Activated naive CD4-positive, alpha-beta T cell treated with anti-CD3 and anti-CD28 coated beads for 36 hours (primary cell): ENCODE data around the gene CRYGA. TPM values are rescaled to one million over a fixed set of nuclear protein-coding genes. Genes with fewer than 3 reads are reported as not detected.
A peak's percentile ranks its signal among the peaks of the same experiment; 100 is the strongest.
"Not testable (repeated sequence)": the region's sequence is repeated elsewhere in the genome, so short reads cannot be mapped to it uniquely, and the experiment has no call there.

Experiments
- CTCF ChIA-PET: fragments of 350-600 bp; sonication (Branson Sonifier 250); formaldehyde crosslinking; loops from one replicate; lab custom pipeline; 2021; ENCODE audit warnings: antibody characterized with exemption; lab: Charles Lee
- DNase-seq: peaks from one replicate; pipeline ENCODE4 v3.0.0-alpha.2; 2020
- H3K27ac Mint-ChIP-seq: one replicate; pipeline ENCODE4 v1.8.0; 2021; ENCODE audit warnings: mild to moderate bottlenecking, mixed read lengths
- H3K27me3 Mint-ChIP-seq: one replicate; pipeline ENCODE4 v1.8.0; 2021; ENCODE audit warnings: low read depth, mixed read lengths
- H3K36me3 Mint-ChIP-seq: one replicate; pipeline ENCODE4 v1.8.0; 2021; ENCODE audit warnings: low read depth, mixed read lengths
- H3K4me1 Mint-ChIP-seq: one replicate; pipeline ENCODE4 v1.8.0; 2021; ENCODE audit warnings: low read depth, mixed read lengths
- H3K4me3 Mint-ChIP-seq: one replicate; pipeline ENCODE4 v1.8.0; 2021; ENCODE audit warnings: mild to moderate bottlenecking, moderate library complexity, mixed read lengths
- H3K9me3 Mint-ChIP-seq: one replicate; pipeline ENCODE4 v1.8.0; 2021; ENCODE audit warnings: mixed read lengths
- intact Hi-C: fragments of 100-400 bp; cut with micrococcal nuclease; formaldehyde crosslinking; loops from one replicate; pipeline ENCODE4 v1.15.1; 2023
- total RNA-seq, 2 experiments: library from RNA; stranded (reverse); gene quantifications; one replicate each; pipeline ENCODE4 v1.2.3, GENCODE V29; 2021

CRYGA gene
- total RNA-seq, 2 experiments from 2014 or later, result not detected

GRCh38 chr2:208134928-208135586 is 28.3 kb downstream of the CRYGA start:
- no peak overlapping the region for H3K27ac Mint-ChIP-seq
- peak; percentile 14 for DNase-seq
- intact Hi-C loops, result no loop called here
- H3K4me1 Mint-ChIP-seq, result peaks cover 11% of the 10 kb centered on the region
- H3K4me3 Mint-ChIP-seq, result no peak overlapping the region
- no peaks in the 10 kb centered on the region for H3K27me3 Mint-ChIP-seq
- peaks cover 8% of the 10 kb centered on the region for H3K9me3 Mint-ChIP-seq
- no peaks in the 10 kb centered on the region for H3K36me3 Mint-ChIP-seq
- CTCF ChIA-PET, result interaction anchor here (0.6 to 1.1 kb wide), 2 partner anchors 41 to 1392 kb away, joined by 4 read pairs; no protein-coding TSS in a partner anchor

GRCh38 chr2:208130712-208131110 is 32.7 kb downstream of the CRYGA start:
- DNase-seq, result no peak
- Mint-ChIP-seq H3K27ac (no peak overlapping the region), H3K4me1 (peaks cover 11% of the 10 kb centered on the region), H3K27me3 (peaks cover 7% of the 10 kb centered on the region), H3K4me3 (no peak overlapping the region), H3K36me3 (no peaks in the 10 kb centered on the region), H3K9me3 (no peaks in the 10 kb centered on the region)
- CTCF ChIA-PET, result no interaction called here
- intact Hi-C loops, result no loop called here

GRCh38 chr2:208129744-208130711 is 33.4 kb downstream of the CRYGA start, which contains the start of gene CRYGC:
Gene CRYGC (minus strand): TSS chr2:208129828. CDS start chr2:208129792, 36 bp downstream.
- Mint-ChIP-seq H3K9me3 (no peaks in the 10 kb centered on the region), H3K4me3 (no peak within 1 kb of the TSS), H3K4me1 (peaks cover 4% of the 10 kb centered on the region), H3K27ac (no peak within 1 kb of the TSS), H3K27me3 (peaks cover 12% of the 10 kb centered on the region), H3K36me3 (no peaks in the 10 kb centered on the region)
- intact Hi-C loops, result no loop called here
- no peak for DNase-seq
- CTCF ChIA-PET, result no interaction called here

- peaks cover 6% of the 10 kb centered on the region for H3K4me1 Mint-ChIP-seq
- H3K27me3 Mint-ChIP-seq, result peaks cover 24% of the 10 kb centered on the region
- H3K9me3 Mint-ChIP-seq, result no peaks in the 10 kb centered on the region
- no peak overlapping the region for H3K27ac Mint-ChIP-seq
- DNase-seq, result no peak
- intact Hi-C loops, result no loop called here
- H3K4me3 Mint-ChIP-seq, result no peak overlapping the region
- no peaks in the 10 kb centered on the region for H3K36me3 Mint-ChIP-seq
- CTCF ChIA-PET, result no interaction called here
Measured at GRCh38 chr2:208128136-208128535, 35.3 kb downstream of the CRYGA start.

GRCh38 chr2:208127090-208127489 is 36.3 kb downstream of the CRYGA start:
- peaks cover 6% of the 10 kb centered on the region for H3K4me1 Mint-ChIP-seq
- no peaks in the 10 kb centered on the region for H3K36me3 Mint-ChIP-seq
- no peak for DNase-seq
- CTCF ChIA-PET, result no interaction called here
- peaks cover 24% of the 10 kb centered on the region for H3K27me3 Mint-ChIP-seq
- H3K4me3 Mint-ChIP-seq, result no peak overlapping the region
- H3K27ac Mint-ChIP-seq, result no peak overlapping the region
- H3K9me3 Mint-ChIP-seq, result no peaks in the 10 kb centered on the region
- intact Hi-C loops, result no loop called here

GRCh38 chr2:208125251-208125650 is 38.1 kb downstream of the CRYGA start:
- H3K27ac Mint-ChIP-seq, result no peak overlapping the region
- CTCF ChIA-PET, result interaction anchor here (1.2 kb wide), 1 partner anchor 23 kb away, joined by 3 read pairs; no protein-coding TSS in a partner anchor
- peaks cover 29% of the 10 kb centered on the region for H3K27me3 Mint-ChIP-seq
- intact Hi-C loops, result no loop called here
- no peaks in the 10 kb centered on the region for H3K36me3 Mint-ChIP-seq
- DNase-seq, result no peak
- H3K9me3 Mint-ChIP-seq, result no peaks in the 10 kb centered on the region
- H3K4me3 Mint-ChIP-seq, result no peak overlapping the region
- peaks cover 6% of the 10 kb centered on the region for H3K4me1 Mint-ChIP-seq

GRCh38 chr2:208124013-208124715 is 39.2 kb downstream of the CRYGA start, which contains the start of gene CRYGD:
Gene CRYGD (minus strand): TSS chr2:208124524. CDS start chr2:208124473, 51 bp downstream.
- peak within 1 kb of the TSS; percentile 45 for H3K4me3 Mint-ChIP-seq
- H3K9me3 Mint-ChIP-seq, DNase-seq: not testable (repeated sequence)

GRCh38 chr2:208122248-208122647 is 41.1 kb downstream of the CRYGA start:
- no peak overlapping the region for H3K4me3 Mint-ChIP-seq

More at GRCh38 chr2:208124013-208124715, 39.2 kb downstream of the CRYGA start, which contains the start of gene CRYGD:
- peaks cover 29% of the 10 kb centered on the region for H3K27me3 Mint-ChIP-seq
- CTCF ChIA-PET, result interaction anchor here (1.2 kb wide), 1 partner anchor 22 kb away, joined by 3 read pairs; no protein-coding TSS in a partner anchor
- H3K4me1 Mint-ChIP-seq, intact Hi-C loops, H3K36me3 Mint-ChIP-seq, H3K27ac Mint-ChIP-seq: not testable (repeated sequence)

GRCh38 chr2:208118918-208119317 is 44.5 kb downstream of the CRYGA start:
- H3K36me3 Mint-ChIP-seq, result no peaks in the 10 kb centered on the region
- H3K4me3 Mint-ChIP-seq, result no peak overlapping the region
- no peak overlapping the region for H3K27ac Mint-ChIP-seq
- peaks cover 9% of the 10 kb centered on the region for H3K27me3 Mint-ChIP-seq
- H3K4me1 Mint-ChIP-seq, result peaks cover 2% of the 10 kb centered on the region
- no peak for DNase-seq
- no peaks in the 10 kb centered on the region for H3K9me3 Mint-ChIP-seq
- CTCF ChIA-PET, result interaction anchor here (0.6 kb wide), 1 partner anchor 346 kb away, joined by 5 read pairs; no protein-coding TSS in a partner anchor
- intact Hi-C loops, result no loop called here

More at GRCh38 chr2:208122248-208122647, 41.1 kb downstream of the CRYGA start:
- CTCF ChIA-PET, result interaction anchor here (0.9 kb wide), 1 partner anchor 53 kb away, joined by 4 read pairs; no protein-coding TSS in a partner anchor
- no peak for DNase-seq
- H3K27ac Mint-ChIP-seq, result no peak overlapping the region
- peaks cover 6% of the 10 kb centered on the region for H3K4me1 Mint-ChIP-seq
- no peaks in the 10 kb centered on the region for H3K36me3 Mint-ChIP-seq
- intact Hi-C loops, result no loop called here
- H3K9me3 Mint-ChIP-seq, result no peaks in the 10 kb centered on the region
- H3K27me3 Mint-ChIP-seq, result peaks cover 23% of the 10 kb centered on the region

- H3K9me3 Mint-ChIP-seq, intact Hi-C loops, H3K4me1 Mint-ChIP-seq, H3K36me3 Mint-ChIP-seq, DNase-seq, H3K27me3 Mint-ChIP-seq, H3K27ac Mint-ChIP-seq, H3K4me3 Mint-ChIP-seq: not testable (repeated sequence)
- CTCF ChIA-PET, result interaction anchor here (0.6 kb wide), 1 partner anchor 17 kb away, joined by 3 read pairs; no protein-coding TSS in a partner anchor
Measured at GRCh38 chr2:208117390-208117789, 46.0 kb downstream of the CRYGA start.

GRCh38 chr2:208112969-208113368 is 50.4 kb downstream of the CRYGA start:
- Mint-ChIP-seq H3K36me3 (no peaks in the 10 kb centered on the region), H3K9me3 (no peaks in the 10 kb centered on the region), H3K27me3 (peaks cover 1% of the 10 kb centered on the region), H3K27ac (no peak overlapping the region), H3K4me1 (no peaks in the 10 kb centered on the region), H3K4me3 (no peak overlapping the region)
- CTCF ChIA-PET, result no interaction called here
- intact Hi-C loops, result no loop called here
- DNase-seq, result no peak
